Stimulated activated CD8-positive, alpha-beta memory T cell treated with anti-CD3 and anti-CD28 coated beads, Interleukin-4, amount 100 ng/mL, for 1 hour (primary cell): Measurements from ENCODE around the gene PLXNA2.

Experiments used
- DNase-seq, 2 donors: peaks; one replicate each; pipeline ENCODE4 v3.0.0-alpha.2; 2020; ENCODE audit warnings: low read depth in 2 of 2, low spot score in 1 of 2

Gene PLXNA2, protein sequence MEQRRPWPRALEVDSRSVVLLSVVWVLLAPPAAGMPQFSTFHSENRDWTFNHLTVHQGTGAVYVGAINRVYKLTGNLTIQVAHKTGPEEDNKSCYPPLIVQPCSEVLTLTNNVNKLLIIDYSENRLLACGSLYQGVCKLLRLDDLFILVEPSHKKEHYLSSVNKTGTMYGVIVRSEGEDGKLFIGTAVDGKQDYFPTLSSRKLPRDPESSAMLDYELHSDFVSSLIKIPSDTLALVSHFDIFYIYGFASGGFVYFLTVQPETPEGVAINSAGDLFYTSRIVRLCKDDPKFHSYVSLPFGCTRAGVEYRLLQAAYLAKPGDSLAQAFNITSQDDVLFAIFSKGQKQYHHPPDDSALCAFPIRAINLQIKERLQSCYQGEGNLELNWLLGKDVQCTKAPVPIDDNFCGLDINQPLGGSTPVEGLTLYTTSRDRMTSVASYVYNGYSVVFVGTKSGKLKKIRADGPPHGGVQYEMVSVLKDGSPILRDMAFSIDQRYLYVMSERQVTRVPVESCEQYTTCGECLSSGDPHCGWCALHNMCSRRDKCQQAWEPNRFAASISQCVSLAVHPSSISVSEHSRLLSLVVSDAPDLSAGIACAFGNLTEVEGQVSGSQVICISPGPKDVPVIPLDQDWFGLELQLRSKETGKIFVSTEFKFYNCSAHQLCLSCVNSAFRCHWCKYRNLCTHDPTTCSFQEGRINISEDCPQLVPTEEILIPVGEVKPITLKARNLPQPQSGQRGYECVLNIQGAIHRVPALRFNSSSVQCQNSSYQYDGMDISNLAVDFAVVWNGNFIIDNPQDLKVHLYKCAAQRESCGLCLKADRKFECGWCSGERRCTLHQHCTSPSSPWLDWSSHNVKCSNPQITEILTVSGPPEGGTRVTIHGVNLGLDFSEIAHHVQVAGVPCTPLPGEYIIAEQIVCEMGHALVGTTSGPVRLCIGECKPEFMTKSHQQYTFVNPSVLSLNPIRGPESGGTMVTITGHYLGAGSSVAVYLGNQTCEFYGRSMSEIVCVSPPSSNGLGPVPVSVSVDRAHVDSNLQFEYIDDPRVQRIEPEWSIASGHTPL (N-terminal part only)

DNA sequence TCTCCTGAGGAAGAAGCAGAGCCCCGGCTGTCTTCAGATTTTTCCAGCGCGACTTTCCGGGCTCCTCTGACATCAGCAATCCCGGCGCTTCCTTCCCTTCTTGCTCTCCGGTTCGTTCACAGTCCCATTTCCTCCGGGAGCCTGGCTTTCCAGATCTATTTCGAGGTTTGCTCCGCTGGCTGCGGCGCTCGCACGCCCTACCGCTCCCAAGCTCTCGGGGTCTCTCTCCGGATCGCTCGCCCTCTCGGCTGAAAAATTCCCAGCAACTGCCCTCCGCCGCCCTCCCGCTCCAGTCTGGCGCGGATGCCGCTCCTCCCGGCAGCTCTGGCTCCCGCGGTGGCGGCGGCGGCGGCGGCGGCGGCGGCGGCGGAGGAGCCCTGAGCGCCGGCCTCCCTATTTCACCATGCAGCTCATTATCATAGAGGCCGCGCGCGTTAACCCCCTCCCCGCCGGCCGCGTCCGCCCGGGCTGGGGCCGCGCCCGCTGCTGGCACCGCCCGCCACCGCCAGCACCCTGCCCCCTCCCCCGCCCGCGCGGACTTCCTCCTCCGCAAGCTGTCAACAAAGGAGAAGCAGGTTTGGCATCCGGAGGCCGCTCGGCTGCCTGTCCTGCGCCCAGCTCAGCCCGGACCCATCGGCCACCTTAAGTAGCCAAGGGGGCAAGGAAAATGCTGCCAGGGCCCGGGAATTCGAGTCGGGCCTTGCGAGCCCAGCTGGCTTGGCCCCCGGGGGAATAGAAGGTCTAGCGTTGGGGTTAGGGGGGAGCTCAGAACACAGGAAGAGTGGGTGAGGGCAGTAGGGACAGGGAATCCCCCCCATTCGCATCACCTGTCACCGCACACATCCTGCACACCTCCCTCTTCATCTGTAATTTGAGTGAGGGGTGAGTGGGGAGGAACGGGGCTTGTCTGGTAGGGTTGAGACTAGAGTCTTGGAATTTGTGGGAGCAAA is at the start of gene PLXNA2:
TSS of gene PLXNA2 (minus strand) at position 418 of the 950 bp plus-strand sequence. CDS start 26,462 bp downstream, outside the sequence.
- DNase-seq: peak in 1 of 2 donors; percentile 27

DNA sequence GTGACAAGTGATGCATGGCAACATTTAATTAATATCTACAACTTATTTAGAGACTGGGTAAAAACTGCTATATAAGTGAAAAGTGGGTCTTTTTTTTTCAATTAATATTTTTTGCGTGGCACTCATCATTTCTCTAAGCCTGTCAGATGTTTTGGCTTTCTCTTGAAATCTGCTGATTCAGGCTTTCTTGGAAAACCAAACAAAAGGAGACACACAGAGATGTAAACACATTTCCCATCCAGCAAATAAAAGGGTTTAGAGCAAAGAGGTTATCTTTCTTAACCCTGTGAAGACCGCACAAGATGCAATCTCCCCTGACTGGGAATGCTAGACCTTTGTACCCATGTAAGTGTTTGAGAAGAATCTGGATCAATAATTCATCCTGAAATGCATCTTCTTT is 48.7 kb upstream of the PLXNA2 start:
- no peak for DNase-seq

DNA sequence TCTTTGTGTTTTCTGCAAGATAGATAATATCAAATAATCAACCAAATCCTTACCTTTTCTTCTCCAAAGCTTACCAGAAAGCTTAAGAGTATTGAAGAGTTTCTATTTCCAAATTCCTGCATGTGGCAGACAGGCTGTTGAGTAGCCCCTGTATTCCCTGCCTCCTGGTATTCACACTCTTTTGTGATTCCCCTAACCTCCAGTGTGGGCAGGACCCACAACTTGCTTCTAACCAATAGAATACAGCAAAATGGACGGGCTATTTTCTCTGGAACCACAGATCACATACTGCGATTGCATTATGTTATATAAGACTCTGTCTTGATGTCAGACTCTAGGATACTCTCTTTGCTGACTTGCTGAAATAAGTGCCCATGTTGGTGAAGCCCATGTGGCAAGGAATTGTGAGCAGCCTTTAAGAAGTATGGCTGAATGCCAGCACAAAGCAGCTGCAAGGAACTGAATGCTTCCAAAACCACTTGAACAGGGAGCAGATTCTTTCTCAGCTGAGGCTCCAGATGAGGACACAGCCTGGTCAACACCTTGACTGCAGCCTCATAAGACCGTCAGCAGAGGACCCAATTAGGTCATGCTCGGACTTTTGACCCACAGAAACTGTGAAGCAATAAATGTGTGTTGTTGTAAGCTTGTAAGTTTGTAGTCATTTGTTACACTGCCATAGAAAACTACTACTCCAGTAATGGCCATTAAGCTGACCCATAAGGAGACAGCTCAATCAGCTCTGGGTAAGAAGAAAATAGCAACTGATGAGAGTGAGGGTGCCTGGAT is 47.9 kb upstream of the PLXNA2 start:
- no peak for DNase-seq

DNA sequence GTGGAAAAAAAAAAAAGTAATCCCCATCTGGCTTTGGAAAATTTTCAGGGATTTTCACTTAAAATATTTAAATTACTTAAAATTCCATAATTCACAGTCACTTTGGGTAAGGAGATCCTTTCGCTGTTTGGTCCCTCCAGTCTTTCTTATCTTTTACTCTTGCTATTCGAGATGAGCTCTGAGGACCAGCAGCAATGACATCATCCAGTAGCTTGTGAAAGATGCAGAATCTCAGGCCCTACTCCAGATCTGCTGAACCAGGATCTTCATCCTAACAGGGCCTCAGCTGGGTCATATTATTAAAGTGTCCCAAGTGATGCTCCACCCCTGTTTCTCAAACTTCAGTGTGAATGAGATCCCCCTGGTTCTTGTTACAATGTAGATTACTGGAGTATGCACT is 46.9 kb upstream of the PLXNA2 start:
- DNase-seq: no peak

DNA sequence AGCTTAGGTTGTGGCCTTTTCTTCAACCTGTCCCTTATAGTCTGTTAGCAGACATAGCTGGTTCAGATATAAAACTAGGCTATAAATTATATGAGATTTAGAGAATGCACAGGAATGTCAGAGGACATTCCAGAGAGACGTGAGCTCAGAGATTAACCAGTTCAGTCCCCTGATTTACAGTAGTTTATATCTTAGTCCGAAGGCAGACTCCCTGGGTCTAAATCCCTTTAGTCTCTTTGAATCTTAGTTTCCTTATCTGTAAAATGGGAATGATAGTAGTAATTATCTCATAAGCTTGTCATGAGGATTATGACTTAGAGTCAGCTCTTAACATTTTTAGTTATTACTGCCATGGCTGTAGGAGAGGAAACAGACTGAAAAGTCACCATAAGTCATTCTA is 45.5 kb upstream of the PLXNA2 start:
- no peak for DNase-seq

DNA sequence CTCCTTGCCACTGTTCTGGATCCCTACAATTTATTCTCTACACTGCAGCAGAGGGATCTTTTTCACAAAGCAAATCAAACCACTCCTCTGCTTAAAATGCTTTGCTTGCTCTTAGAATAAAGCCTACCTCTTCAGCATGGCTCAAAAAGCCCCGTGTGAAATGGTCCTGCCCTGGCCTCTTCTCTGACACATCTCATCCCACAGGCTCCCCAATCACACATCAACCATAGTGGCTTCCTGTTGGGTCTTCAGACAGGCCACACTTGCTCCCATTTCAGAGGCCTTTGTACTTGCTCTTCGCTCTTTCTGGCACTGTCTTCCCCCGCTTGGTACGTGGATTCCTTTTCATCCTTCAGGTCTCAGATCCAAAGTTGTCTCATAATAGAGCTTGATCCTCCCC is 44.3 kb upstream of the PLXNA2 start:
- DNase-seq: no peak

DNA sequence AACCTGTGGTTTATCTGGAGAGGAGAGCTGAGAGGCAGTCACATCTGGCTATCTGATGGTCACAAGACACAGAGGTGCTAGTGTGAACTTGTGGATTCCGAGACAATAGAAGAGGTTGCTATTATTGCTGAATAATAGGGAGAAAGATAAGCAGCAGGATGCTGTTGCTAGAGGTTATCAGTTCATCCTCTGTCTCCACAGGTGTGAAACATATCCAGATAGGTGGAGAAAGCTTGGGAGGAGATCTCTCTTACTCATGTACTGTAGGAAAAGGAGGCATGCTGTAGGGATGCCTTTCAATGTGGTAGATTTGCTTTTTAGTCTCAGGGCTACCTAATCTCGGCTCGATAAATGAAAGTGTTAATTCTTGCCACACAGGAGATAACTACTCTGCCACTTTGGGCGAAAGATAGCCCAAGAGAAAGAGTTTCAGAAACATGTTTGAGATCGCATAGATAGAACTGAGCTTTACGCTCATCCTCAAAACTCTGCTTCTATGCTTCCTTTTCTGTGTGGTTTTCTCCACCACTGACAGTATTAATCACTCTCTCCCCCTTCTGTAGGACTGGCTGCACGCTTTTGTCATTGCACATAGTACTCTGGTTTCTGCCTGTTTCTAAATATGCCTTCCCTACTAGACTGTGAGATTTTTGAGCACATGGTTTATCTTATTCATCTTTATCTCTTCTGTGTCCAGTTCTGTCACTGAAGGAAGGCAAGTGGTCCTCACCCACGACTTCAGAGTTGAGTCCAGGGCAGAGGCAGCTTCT is 36.7 kb upstream of the PLXNA2 start:
- DNase-seq: no peak

DNA sequence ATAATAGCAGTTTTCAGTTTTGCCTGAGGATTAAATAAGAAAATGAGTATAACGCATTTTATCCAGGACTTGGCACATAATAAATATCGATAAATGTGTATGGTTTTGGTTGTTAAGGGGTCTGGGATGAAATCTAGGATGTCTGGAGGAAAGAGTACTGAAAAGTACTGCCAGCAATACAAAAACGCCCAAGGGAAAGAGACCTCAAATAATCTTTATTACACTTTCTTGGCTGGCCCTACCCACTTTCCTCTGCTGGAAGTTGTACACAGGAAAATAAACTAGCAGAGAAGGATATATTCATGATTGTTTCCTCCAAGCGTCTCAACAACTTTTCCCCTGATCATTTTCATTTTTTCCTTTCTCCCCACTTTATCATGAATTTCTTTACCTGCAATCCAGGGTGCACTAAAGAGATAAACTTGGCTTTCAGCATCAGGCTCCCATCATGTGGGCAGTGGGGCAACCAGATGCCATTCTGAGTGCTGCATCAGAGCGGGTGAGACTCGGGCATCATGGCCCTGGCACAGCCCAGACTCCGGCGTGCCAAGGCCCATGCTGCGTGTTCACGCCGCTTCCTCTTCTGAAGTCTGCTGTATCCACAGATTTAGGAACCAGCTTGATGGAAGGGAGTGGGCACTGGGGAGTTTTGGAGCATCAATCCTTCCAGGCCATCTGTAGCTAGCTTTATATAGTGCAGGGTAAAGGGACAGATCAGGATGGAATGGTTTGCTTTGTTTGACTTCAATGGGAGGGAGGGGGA is 35.8 kb upstream of the PLXNA2 start:
- DNase-seq: no peak

DNA sequence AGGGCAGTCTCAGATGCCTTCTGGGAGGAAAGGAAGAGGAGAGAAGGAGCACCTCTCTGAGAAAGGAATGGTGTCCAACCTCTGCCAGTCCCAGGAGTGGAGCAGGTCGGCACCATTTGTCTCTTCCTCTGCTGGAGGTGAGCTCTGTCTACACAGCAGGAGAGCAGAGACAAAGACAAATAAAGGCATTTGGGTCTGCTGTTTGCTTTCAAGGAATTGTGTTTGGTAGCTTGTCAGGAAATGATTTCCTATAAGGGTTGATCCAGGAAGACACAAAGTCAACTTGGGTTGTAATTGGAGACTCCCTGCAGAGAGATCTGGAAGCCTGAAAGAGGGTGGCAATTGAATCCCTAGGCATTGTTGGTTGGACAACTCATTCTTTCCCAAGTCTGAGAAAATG is 34.5 kb upstream of the PLXNA2 start:
- DNase-seq: no peak

DNA sequence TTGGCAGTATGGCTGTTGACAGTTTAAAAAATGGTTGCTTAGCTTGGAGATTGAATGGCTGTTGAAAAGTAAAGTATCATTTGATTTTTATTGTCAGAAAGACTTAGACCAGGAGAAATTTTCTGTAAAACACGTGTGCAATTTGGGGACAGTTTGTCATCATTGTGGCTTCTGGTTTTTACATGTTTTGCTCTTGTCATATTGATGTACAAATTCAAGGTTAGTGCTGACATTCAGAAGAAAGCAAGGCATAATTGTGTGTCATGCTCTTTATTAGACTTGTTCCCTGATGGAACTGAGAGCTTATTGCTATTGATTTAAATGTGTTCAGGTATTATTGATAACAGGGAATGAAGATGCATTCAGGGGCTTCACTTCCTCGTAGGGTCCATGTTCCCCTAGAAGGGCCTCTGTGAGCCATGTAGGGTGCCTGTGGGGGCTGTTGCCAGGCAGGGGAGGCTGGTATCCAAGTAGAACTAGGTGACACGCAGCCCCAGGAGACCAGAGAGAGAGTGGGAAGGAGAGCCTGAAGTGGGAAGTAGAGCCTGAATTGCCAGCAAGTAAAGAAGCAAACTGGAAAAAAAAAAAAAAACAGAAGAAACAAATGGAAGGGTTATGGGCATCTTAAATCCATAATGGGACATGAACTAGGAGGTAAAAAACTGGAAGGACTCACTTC is 32.7 kb upstream of the PLXNA2 start:
- DNase-seq: no peak

DNA sequence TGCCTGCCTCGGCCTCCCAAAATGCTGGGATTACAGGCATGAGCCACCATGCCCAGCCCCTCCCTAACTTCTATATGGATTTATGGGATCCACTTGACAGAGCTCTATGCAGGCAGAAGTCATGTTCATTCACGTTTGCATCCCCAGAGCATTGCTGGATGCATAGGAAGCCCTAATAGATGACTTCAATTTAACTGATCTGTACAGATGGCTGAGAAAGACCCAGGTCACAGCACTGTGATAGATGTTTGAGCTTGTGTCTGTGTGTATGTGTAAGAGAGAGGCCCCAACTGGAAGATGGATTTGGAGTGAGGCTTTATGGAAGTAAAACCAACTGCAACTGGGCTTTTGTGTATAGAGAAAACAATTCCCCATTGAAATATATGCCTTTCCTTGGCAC is 30.9 kb upstream of the PLXNA2 start:
- DNase-seq: no peak

DNA sequence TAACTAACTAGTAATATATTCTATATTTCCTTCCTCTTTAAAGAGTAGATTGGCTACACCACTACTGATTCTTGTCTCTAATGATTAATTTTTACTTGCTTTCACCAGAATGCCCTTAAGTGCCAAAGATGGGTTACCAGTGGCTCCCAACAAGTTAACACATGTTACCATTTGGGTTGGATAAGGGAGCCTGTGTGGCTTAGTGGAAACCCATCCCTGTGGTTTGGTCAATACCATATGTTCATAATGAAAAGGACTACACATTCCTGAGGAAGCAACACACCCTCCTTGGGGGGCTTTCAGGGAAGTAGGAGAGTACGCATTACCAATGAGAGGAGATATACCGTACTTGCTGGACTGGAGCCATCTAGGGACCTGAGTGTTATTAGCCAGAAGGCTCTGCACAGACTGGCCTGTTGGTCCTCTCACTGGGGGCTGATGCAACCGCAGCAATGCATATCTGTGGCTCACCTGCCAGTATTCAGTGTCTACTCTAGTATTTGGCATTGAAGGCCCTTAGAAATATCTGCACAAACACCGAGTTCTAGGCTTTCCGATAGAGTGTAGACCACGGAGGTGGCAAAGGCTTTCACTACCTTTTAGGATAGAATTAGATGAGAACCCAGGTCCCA is 29.3 kb upstream of the PLXNA2 start:
- DNase-seq: no peak

DNA sequence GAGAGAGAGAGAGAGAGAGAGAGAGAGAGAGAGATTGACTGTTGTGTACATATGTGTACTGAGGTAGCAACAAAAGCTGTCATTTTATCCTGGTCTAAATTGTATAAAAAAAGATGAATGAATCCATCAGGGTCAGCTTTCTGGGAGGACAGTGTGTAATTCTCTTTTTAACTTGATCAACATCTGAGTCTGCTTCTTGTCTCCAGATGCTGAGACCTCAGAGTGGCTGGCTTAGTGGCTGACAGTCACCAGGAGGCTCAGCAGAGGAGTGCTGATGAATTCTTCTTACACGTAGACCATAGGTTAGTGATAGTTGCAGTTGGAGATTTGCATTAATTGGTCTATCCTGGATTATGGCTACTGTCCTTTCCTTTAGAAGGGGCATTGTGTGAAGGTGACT is 28.5 kb upstream of the PLXNA2 start:
- no peak for DNase-seq

DNA sequence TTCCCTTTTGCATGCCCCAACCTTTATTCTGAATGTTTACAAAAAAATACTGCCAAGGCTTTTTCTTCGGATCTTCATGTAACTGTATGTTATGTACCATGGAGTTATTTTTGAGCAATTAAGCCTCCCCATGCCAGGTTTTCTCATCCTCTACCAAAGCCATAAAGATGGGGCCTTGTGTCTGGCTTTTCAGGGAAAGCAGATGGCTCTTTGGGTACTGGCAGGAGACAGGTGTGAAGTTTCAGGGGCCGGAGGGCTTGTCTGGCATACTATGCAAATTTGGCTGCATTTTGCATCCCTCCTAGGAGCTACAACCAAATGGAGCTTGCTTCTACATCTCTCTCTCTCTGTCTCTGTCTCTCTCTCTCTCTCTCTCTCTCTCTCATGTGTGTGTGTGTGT is 28.1 kb upstream of the PLXNA2 start:
- no peak for DNase-seq

DNA sequence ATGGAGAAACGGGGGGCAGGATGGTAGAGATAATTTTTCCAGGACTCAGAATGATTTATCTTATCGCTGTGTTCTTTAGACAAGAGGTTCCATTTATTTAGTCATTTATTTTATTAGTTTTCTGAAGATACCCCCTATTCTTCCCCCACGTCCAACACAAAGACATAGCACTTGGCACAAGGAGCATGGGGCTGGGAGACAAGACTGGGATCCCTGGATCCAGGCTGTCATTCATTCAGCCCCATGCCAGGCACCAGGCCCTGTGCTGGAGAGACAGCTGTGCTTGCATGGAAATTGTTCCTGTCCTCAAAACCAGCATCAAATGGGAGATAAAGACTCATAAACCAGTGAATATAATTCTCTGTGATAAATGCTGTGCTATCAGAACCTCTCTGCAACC is 27.1 kb upstream of the PLXNA2 start:
- no peak for DNase-seq

DNA sequence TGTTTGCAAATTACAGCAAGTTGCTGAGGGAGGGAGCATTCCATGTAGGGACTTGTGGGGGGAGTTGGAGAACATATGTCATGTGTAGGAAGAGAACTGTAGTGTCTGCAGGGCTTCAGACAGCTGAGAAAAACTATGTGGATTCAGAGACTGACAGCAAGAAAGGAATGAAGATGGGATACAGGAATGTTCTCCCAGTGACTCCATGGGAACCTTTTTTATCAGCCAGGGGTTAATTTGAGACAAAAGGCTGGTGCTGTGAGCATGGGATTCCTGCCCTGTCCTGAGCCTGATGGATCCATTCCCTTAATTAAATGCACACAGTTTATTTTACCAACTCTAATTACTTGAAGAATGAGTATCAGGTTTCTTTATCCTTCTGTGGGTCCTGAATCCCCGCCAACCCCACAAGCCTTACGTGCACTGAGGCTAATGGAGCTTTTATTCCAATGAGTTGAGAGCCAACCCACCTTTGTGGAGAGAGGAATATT is 26.5 kb upstream of the PLXNA2 start:
- no peak for DNase-seq

DNA sequence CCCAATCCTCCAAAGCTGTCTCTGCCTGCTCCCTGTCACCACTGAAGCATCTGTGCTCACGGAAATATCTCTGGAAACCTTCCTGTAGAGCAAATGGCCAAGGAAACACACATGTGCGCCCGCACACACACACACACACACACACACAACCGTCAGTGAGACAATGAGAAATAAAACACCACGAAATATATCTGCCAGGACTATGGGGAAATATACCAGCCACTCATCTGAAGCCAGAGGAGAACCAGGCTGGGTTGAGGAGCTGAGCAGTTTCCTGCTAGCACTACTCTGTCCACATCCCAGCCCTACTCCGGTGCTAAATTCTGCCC is 25.1 kb upstream of the PLXNA2 start:
- no peak for DNase-seq
